HepG2 (cell line): ENCODE results near the gene MAP1LC3B. TPM values are rescaled to one million over a fixed set of nuclear protein-coding genes. Genes with fewer than 3 reads are reported as not detected.

Experiments
- ATAC-seq: fragments of 200-7000 bp; cut with Tn5 transposase; 3 replicates; pipeline ENCODE4 v1.9.1; 2020; ENCODE audit warnings: mild to moderate bottlenecking, moderate library complexity
- BruUV-seq: library from RNA; stranded (reverse); fragments of 400-500 nt; replicated peaks from 2 replicates; lab custom pipeline; 2021; lab: Mats Ljungman, UMichigan
- CTCF ChIA-PET: fragments of 300-600 bp; formaldehyde crosslinking; extraction: SDS; loops from one replicate; lab custom pipeline; 2021; ENCODE audit warnings: low total read pairs, inconsistent platforms, low intra/inter-chr PET ratio; lab: Yijun Ruan, JAX
- POLR2A ChIA-PET: fragments of 350-600 bp; sonication (Branson Sonifier 250); formaldehyde crosslinking; loops from one replicate; lab custom pipeline; 2020; ENCODE audit warnings: antibody characterized with exemption, inconsistent platforms; lab: Yijun Ruan, JAX
- DNase-seq: peaks from one replicate; pipeline ENCODE4 v3.0.0-alpha.2; 2015; ENCODE audit warnings: low spot score
- FAIRE-seq: peaks from 3 replicates; lab custom pipeline; 2011; peaks lifted over from hg19 to GRCh38; lab: Jason Lieb, UNC
- H2AFZ ChIP-seq: one replicate; pipeline ENCODE4 v1.6.1; 2011; ENCODE audit warnings: low read length, inconsistent platforms
- H3K27ac ChIP-seq: fragments of 300-600 bp; 3 replicates; pipeline ENCODE4 v1.8.0; 2011; ENCODE audit warnings: mixed run types, mild to moderate bottlenecking, mixed read lengths, low read length, inconsistent platforms; ENCODE audit not compliant: insufficient read depth; ENCODE audit errors: extremely low read length
- H3K27me3 ChIP-seq, 2 experiments: fragments of 200-600 bp in 1 of 2; 2 replicates in 1 of 2; 3 replicates in 1 of 2; pipeline versions ENCODE4 v1.6.0 to v1.8.0; 2011; ENCODE audit warnings: low read length in 2 of 2, mild to moderate bottlenecking in 2 of 2, moderate library complexity in 2 of 2, inconsistent platforms in 1 of 2; ENCODE audit not compliant: insufficient read depth in 2 of 2, control insufficient read depth in 1 of 2
- H3K36me3 ChIP-seq, 2 experiments: fragments of 200-600 bp in 1 of 2; replicated peaks in 1 of 2; 2 replicates in 1 of 2; 3 replicates in 1 of 2; pipeline versions ENCODE4 v1.5.1 to v1.8.0; 2011; ENCODE audit warnings: low read length in 2 of 2, inconsistent platforms in 1 of 2; ENCODE audit not compliant: insufficient read depth in 2 of 2, control insufficient read depth in 1 of 2
- H3K4me1 ChIP-seq: 2 replicates; pipeline ENCODE4 v1.5.1; 2012; ENCODE audit warnings: low read length, inconsistent platforms; ENCODE audit not compliant: insufficient read depth
- H3K4me2 ChIP-seq: 2 replicates; pipeline ENCODE4 v1.6.0; 2011; ENCODE audit warnings: low read depth, low read length, inconsistent platforms
- H3K4me3 ChIP-seq, 3 experiments: fragments of 200-600 bp in 1 of 3; sonication (generic), shearing (Covaris generic) in 1 of 3; replicated peaks in 1 of 3; 2 replicates each; pipeline ENCODE4 v1.5.1; 2011 to 2016; ENCODE audit warnings: low read length in 3 of 3, inconsistent platforms in 2 of 3, low read depth in 2 of 3, mild to moderate bottlenecking in 2 of 3, control low read depth in 1 of 3, mixed read lengths in 1 of 3; ENCODE audit not compliant: insufficient read depth in 1 of 3
- H3K79me2 ChIP-seq: one replicate; pipeline ENCODE4 v1.6.1; 2011; ENCODE audit warnings: low read length, inconsistent platforms; ENCODE audit not compliant: insufficient read depth
- H3K9ac ChIP-seq: 2 replicates; pipeline ENCODE4 v1.6.0; 2011; ENCODE audit warnings: mild to moderate bottlenecking, low read depth, low read length, inconsistent platforms; ENCODE audit not compliant: insufficient read depth
- H3K9me3 ChIP-seq: 2 replicates; pipeline ENCODE4 v1.5.1; 2012; ENCODE audit warnings: mild to moderate bottlenecking, low read length
- H4K20me1 ChIP-seq: 2 replicates; pipeline ENCODE4 v1.6.0; 2011; ENCODE audit warnings: inconsistent platforms, mild to moderate bottlenecking, low read length, moderate library complexity; ENCODE audit not compliant: insufficient read depth
- AKNA ChIP-seq: sonication (generic); formaldehyde crosslinking; IDR thresholded peaks from 2 replicates; pipeline ENCODE4 v1.4.0; 2020; ENCODE audit warnings: missing genetic modification reagents, borderline replicate concordance
- FOSL2 ChIP-seq: sonication (generic); formaldehyde crosslinking; IDR thresholded peaks from 2 replicates; pipeline ENCODE4 v1.4.0; 2020; ENCODE audit warnings: missing genetic modification reagents
- HNRNPK ChIP-seq: fragments of 200-400 bp; formaldehyde crosslinking; IDR thresholded peaks from 2 replicates; pipeline ENCODE4 v1.6.1; 2018; ENCODE audit warnings: low read length, low read depth, moderate library complexity, mild to moderate bottlenecking; ENCODE audit not compliant: poor library complexity, severe bottlenecking
- KDM3A ChIP-seq: IDR thresholded peaks from 2 replicates; pipeline ENCODE4 v1.6.1; 2018; ENCODE audit warnings: low read depth, missing compliant biosample characterization
- KDM4B ChIP-seq: sonication (generic); formaldehyde crosslinking; IDR thresholded peaks from 2 replicates; pipeline ENCODE4 v1.4.0; 2020; ENCODE audit warnings: missing genetic modification reagents
- PAWR ChIP-seq: sonication (generic); formaldehyde crosslinking; IDR thresholded peaks from 2 replicates; pipeline ENCODE4 v1.4.0; 2020; ENCODE audit warnings: missing genetic modification reagents, mild to moderate bottlenecking, borderline replicate concordance
- TEF ChIP-seq: sonication (generic); formaldehyde crosslinking; IDR thresholded peaks from 2 replicates; pipeline ENCODE4 v1.5.0; 2020; ENCODE audit warnings: missing genetic modification reagents
- ZNF317 ChIP-seq: sonication (generic); formaldehyde crosslinking; IDR thresholded peaks from 2 replicates; pipeline ENCODE4 v1.5.0; 2020; ENCODE audit warnings: mild to moderate bottlenecking, missing genetic modification reagents
- ZNF484 ChIP-seq: sonication (generic); formaldehyde crosslinking; IDR thresholded peaks from 2 replicates; pipeline ENCODE4 v1.5.1; 2020; ENCODE audit warnings: mild to moderate bottlenecking, low read depth, missing genetic modification reagents, borderline replicate concordance
- ZNF615 ChIP-seq: sonication (generic); formaldehyde crosslinking; IDR thresholded peaks from 2 replicates; pipeline ENCODE4 v1.5.0; 2020; ENCODE audit warnings: mild to moderate bottlenecking, missing genetic modification reagents, borderline replicate concordance
- ZNF746 ChIP-seq: sonication (generic); formaldehyde crosslinking; IDR thresholded peaks from 2 replicates; pipeline ENCODE4 v1.8.0; 2022; ENCODE audit warnings: mild to moderate bottlenecking, missing genetic modification reagents
- WGBS: methylation state at CpG from one replicate; pipeline ENCODE4 v1.1.6; 2017; ENCODE audit warnings: low lambda C conversion rate; 5-methylcytosine and 5-hydroxymethylcytosine counted together
- in situ Hi-C: cut with HindIII; loops from 2 replicates; pipeline ENCODE4 v1.10.0; 2017; ENCODE audit warnings: low pct_unique_long_range_greater_than_20kb; ENCODE audit not compliant: extremely low pct_ligation_motif_present
- intact Hi-C: fragments of 100-400 bp; cut with micrococcal nuclease; formaldehyde crosslinking; loops from one replicate; pipeline ENCODE4 v1.10.0; 2022; ENCODE audit not compliant: unreplicated experiment
- polyA plus RNA-seq, 8 experiments: library from polyadenylated mRNA; depleted of rRNA in 3 of 8; stranded (reverse) in 7 of 8; unstranded in 1 of 8; fragments of >200 nt; fragmentation: Illumina TruSeq in 4 of 8; extraction: Trizol in 4 of 8; gene quantifications; 2 replicates each; pipeline versions ENCODE4 v1.2.1 to v1.2.3, GENCODE V29; 2011 to 2016; ENCODE audit warnings: low read depth in 4 of 8, missing spikeins in 1 of 8, mixed read lengths in 1 of 8; ENCODE audit not compliant: insufficient read depth in 1 of 8
- total RNA-seq, 5 experiments: library from RNA; depleted of rRNA; stranded (reverse); fragments of >200 nt; fragmentation: Illumina TruSeq; extraction: Trizol; gene quantifications; 2 replicates each; pipeline ENCODE4 v1.2.3, GENCODE V29; 2016; ENCODE audit warnings: low read depth in 1 of 5

Gene MAP1LC3B
- total and polyA plus RNA-seq, 2 of the 13 experiments (the other 11 are each of a cell fraction or from before 2014, with no cell fraction given), result 15.7 to 37.4 TPM

- ATAC-seq, result no peak
- in situ Hi-C loops (no loop called here), intact Hi-C loops (no loop called here)
- H3K9me3 ChIP-seq, result no peaks in the 10 kb centered on the region
- 89% methylated on average over 10 of the region's 10 CpGs for WGBS
- BruUV-seq, result no TSS peak
- TF ChIP-seq ZNF746 (CRISPR knock-in tag) (no peak), ZNF615 (CRISPR knock-in tag) (no peak), ZNF484 (CRISPR knock-in tag) (no peak), TEF (CRISPR knock-in tag) (no peak), PAWR (no peak), KDM4B (CRISPR knock-in tag) (no peak)
- H3K27ac ChIP-seq, result no peak overlapping the region
- H3K27me3 ChIP-seq, result no peaks in the 10 kb centered on the region
- H3K4me2 ChIP-seq, result no peak overlapping the region
- ChIA-PET POLR2A (no interaction called here), CTCF (no interaction called here)
- DNase-seq, result no peak
- peaks cover 35% of the 10 kb centered on the region for H3K79me2 ChIP-seq
- peaks cover 11% of the 10 kb centered on the region; the same call in 1 of the 2 replicates for H3K4me1 ChIP-seq
- peaks cover 12% of the 10 kb centered on the region; the same call in 1 of the 2 replicates for H4K20me1 ChIP-seq
- FAIRE-seq, result no peak
- no peak overlapping the region for H3K9ac ChIP-seq
- no peak overlapping the region for H2AFZ ChIP-seq
- H3K4me3 ChIP-seq, result no peak overlapping the region
- peaks cover 14 to 39% of the 10 kb centered on the region in 2 experiments; a peak in 4 of 5 replicates for H3K36me3 ChIP-seq
These were observed 47.8 kb downstream of the MAP1LC3B start for GRCh38 chr16:87439926-87440325.

- FAIRE-seq, result no peak
- ChIA-PET CTCF (no interaction called here), POLR2A (no interaction called here)
- Histone ChIP-seq H3K9ac (no peak overlapping the region), H3K4me2 (no peak overlapping the region), H3K4me3 (no peak overlapping the region), H3K9me3 (no peaks in the 10 kb centered on the region), H3K27me3 (no peaks in the 10 kb centered on the region), H4K20me1 (peaks cover 12% of the 10 kb centered on the region; the same call in 1 of the 2 replicates), H3K4me1 (peaks cover 11% of the 10 kb centered on the region; the same call in 1 of the 2 replicates), H3K79me2 (peaks cover 22% of the 10 kb centered on the region), H2AFZ (no peak overlapping the region), H3K27ac (no peak overlapping the region), H3K36me3 (peaks cover 14 to 54% of the 10 kb centered on the region in 2 experiments)
- ATAC-seq, result no peak
- no peak for DNase-seq
- in situ Hi-C loops (no loop called here), intact Hi-C loops (no loop called here)
- 96% methylated on average over 12 of the region's 12 CpGs for WGBS
- no TSS peak for BruUV-seq
- TF ChIP-seq AKNA, result no peak
- TF ChIP-seq KDM3A (CRISPR knock-in tag), result no peak
- no peak for TF ChIP-seq HNRNPK
- TF ChIP-seq ZNF317 (CRISPR knock-in tag), result no peak
- no peak for TF ChIP-seq FOSL2 (CRISPR knock-in tag)
These were observed 49.9 kb downstream of the MAP1LC3B start for GRCh38 chr16:87441886-87442580.
